CD4-positive, alpha-beta T cell (primary cell): Measurements from ENCODE around the gene FHOD3. TPM values are rescaled to one million over a fixed set of nuclear protein-coding genes. Genes with fewer than 3 reads are reported as not detected.

Experiments
- ATAC-seq: fragments of 200-7000 bp; cut with Tn5 transposase; one replicate; pipeline ENCODE4 v1.10.0; 2022; ENCODE audit warnings: mild to moderate bottlenecking; ENCODE audit not compliant: poor library complexity
- CTCF ChIA-PET: fragments of 350-600 bp; sonication (Branson Sonifier 250); formaldehyde crosslinking; loops from one replicate; lab custom pipeline; 2021; ENCODE audit warnings: antibody characterized with exemption, inconsistent platforms; lab: Charles Lee
- POLR2A ChIA-PET: fragments of 350-600 bp; sonication (Branson Sonifier 250); formaldehyde crosslinking; loops from one replicate; lab custom pipeline; 2021; ENCODE audit warnings: antibody characterized with exemption, inconsistent platforms; lab: Charles Lee
- DNase-seq, 14 experiments: peaks; one replicate each; pipeline ENCODE4 v3.0.0-alpha.2; 2013 to 2020; ENCODE audit warnings: mixed read lengths in 2 of 14
- H3K27ac ChIP-seq, 2 donors: one replicate each; pipeline versions ENCODE4 v1.5.1 to v1.7.0; 2013; ENCODE audit warnings: low read length in 2 of 2, low read depth in 1 of 2, mild to moderate bottlenecking in 1 of 2
- H3K27me3 ChIP-seq, 2 experiments: 1 replicate in 1 of 2; 2 replicates in 1 of 2; pipeline versions ENCODE4 v1.6.1 to v1.7.0; 2013; ENCODE audit warnings: low read length in 2 of 2, control low read depth in 1 of 2, mild to moderate bottlenecking in 1 of 2, moderate library complexity in 1 of 2; ENCODE audit not compliant: insufficient read depth in 2 of 2, control insufficient read depth in 1 of 2
- H3K36me3 ChIP-seq: one replicate; pipeline ENCODE4 v1.6.1; 2013; ENCODE audit warnings: low read length, control low read depth; ENCODE audit not compliant: insufficient read depth
- H3K4me1 ChIP-seq: one replicate; pipeline ENCODE4 v1.6.1; 2013; ENCODE audit warnings: low read length, control low read depth; ENCODE audit not compliant: insufficient read depth
- H3K4me3 ChIP-seq: one replicate; pipeline ENCODE4 v1.5.1; 2013; ENCODE audit warnings: mild to moderate bottlenecking, low read length, moderate library complexity
- H3K9me3 ChIP-seq, 2 experiments: 1 replicate in 1 of 2; 2 replicates in 1 of 2; pipeline versions ENCODE4 v1.6.1 to v1.7.0; 2013; ENCODE audit warnings: low read length in 2 of 2, mild to moderate bottlenecking in 2 of 2, control low read depth in 1 of 2, moderate library complexity in 1 of 2; ENCODE audit not compliant: control insufficient read depth in 1 of 2, insufficient read depth in 1 of 2
- H3K27ac Mint-ChIP-seq: one replicate; pipeline ENCODE4 v1.8.0; 2020; ENCODE audit warnings: mixed read lengths
- H3K27me3 Mint-ChIP-seq: one replicate; pipeline ENCODE4 v1.8.0; 2021; ENCODE audit warnings: mixed read lengths
- H3K36me3 Mint-ChIP-seq: one replicate; pipeline ENCODE4 v1.8.0; 2021; ENCODE audit warnings: low read depth, mixed read lengths
- H3K4me1 Mint-ChIP-seq: one replicate; pipeline ENCODE4 v1.8.0; 2021; ENCODE audit warnings: low read depth, mixed read lengths
- H3K4me3 Mint-ChIP-seq: one replicate; pipeline ENCODE4 v1.8.0; 2020; ENCODE audit warnings: mild to moderate bottlenecking, mixed read lengths
- H3K9me3 Mint-ChIP-seq: one replicate; pipeline ENCODE4 v1.8.0; 2020; ENCODE audit warnings: mixed read lengths
- CTCF ChIP-seq: fragments of 200-600 bp; IDR thresholded peaks from one replicate; pipeline ENCODE4 v1.8.0; 2022; ENCODE audit warnings: antibody characterized with exemption, mild to moderate bottlenecking
- intact Hi-C, 2 experiments: fragments of 100-400 bp; cut with DNase I in 1 of 2; cut with micrococcal nuclease in 1 of 2; formaldehyde crosslinking; loops; one replicate each; pipeline versions ENCODE4 v1.15.1 to v1.9.0; 2023 to 2025; cut with DNase I, micrococcal nuclease
- total RNA-seq, 174 experiments: library from RNA in 2 of 174; stranded (reverse) in 2 of 174; gene quantifications; one replicate each; pipeline ENCODE4 v1.2.3 and lab custom pipeline; 2021 to 2026

FHOD3 gene
- total RNA-seq, 2 experiments from 2014 or later: not detected

- no peaks in the 10 kb centered on the region for H3K4me1 Mint-ChIP-seq
- H3K4me3 ChIP-seq: no peak overlapping the region
- ATAC-seq (no peak), DNase-seq (no peak)
- no peaks in the 10 kb centered on the region for H3K36me3 ChIP-seq
- CTCF ChIA-PET: no interaction called here
- POLR2A ChIA-PET: no interaction called here
- H3K9me3 ChIP-seq: peaks cover 5 to 7% of the 10 kb centered on the region in 2 experiments
- TF ChIP-seq CTCF: no peak
- H3K27ac Mint-ChIP-seq: no peak overlapping the region
- peaks cover 9% of the 10 kb centered on the region for H3K9me3 Mint-ChIP-seq
- no peaks in the 10 kb centered on the region for H3K4me1 ChIP-seq
- no peaks in the 10 kb centered on the region for H3K36me3 Mint-ChIP-seq
- intact Hi-C loops: no loop called here
- H3K27ac ChIP-seq: no peak overlapping the region
- peaks cover 16 to 26% of the 10 kb centered on the region in 2 experiments for H3K27me3 ChIP-seq
- H3K27me3 Mint-ChIP-seq: peaks cover 35% of the 10 kb centered on the region
- H3K4me3 Mint-ChIP-seq: no peak overlapping the region
Observed at GRCh38 chr18:36322408-36322728, 24.9 kb downstream of the FHOD3 start.

- no peak for TF ChIP-seq CTCF
Observed at GRCh38 chr18:36322734-36323133, 25.2 kb downstream of the FHOD3 start.

GRCh38 chr18:36323421-36323820 is 25.9 kb downstream of the FHOD3 start:
- H3K4me1 ChIP-seq: no peaks in the 10 kb centered on the region
- ChIA-PET CTCF (no interaction called here), POLR2A (no interaction called here)
- Mint-ChIP-seq H3K27ac (no peak overlapping the region), H3K27me3 (peaks cover 46% of the 10 kb centered on the region), H3K9me3 (peaks cover 9% of the 10 kb centered on the region), H3K4me1 (no peaks in the 10 kb centered on the region), H3K4me3 (no peak overlapping the region), H3K36me3 (no peaks in the 10 kb centered on the region)
- DNase-seq: no peak
- no peak overlapping the region for H3K27ac ChIP-seq
- H3K27me3 ChIP-seq: peaks cover 16 to 26% of the 10 kb centered on the region in 2 experiments
- no peak for ATAC-seq
- intact Hi-C loops: no loop called here
- no peak for TF ChIP-seq CTCF
- H3K9me3 ChIP-seq: peaks cover 5 to 7% of the 10 kb centered on the region in 2 experiments
- no peaks in the 10 kb centered on the region for H3K36me3 ChIP-seq
- H3K4me3 ChIP-seq: no peak overlapping the region

More at GRCh38 chr18:36322734-36323133, 25.2 kb downstream of the FHOD3 start:
- CTCF ChIA-PET: no interaction called here
- intact Hi-C loops: no loop called here
- no peak for ATAC-seq
- Mint-ChIP-seq H3K9me3 (peaks cover 9% of the 10 kb centered on the region), H3K4me3 (no peak overlapping the region), H3K27me3 (peaks cover 39% of the 10 kb centered on the region), H3K4me1 (no peaks in the 10 kb centered on the region), H3K36me3 (no peaks in the 10 kb centered on the region), H3K27ac (no peak overlapping the region)
- Histone ChIP-seq H3K9me3 (peaks cover 5 to 7% of the 10 kb centered on the region in 2 experiments), H3K4me1 (no peaks in the 10 kb centered on the region), H3K27ac (no peak overlapping the region), H3K4me3 (no peak overlapping the region), H3K36me3 (no peaks in the 10 kb centered on the region), H3K27me3 (peaks cover 16 to 26% of the 10 kb centered on the region in 2 experiments)
- no peak for DNase-seq
- POLR2A ChIA-PET: no interaction called here
